Tongue (tissue), 2 donors: ENCODE results near the gene DYDC2. TPM values are rescaled to one million over a fixed set of nuclear protein-coding genes. Genes with fewer than 3 reads are reported as not detected.
"Not testable (repeated sequence)": the region's sequence is repeated elsewhere in the genome, so short reads cannot be mapped to it uniquely, and the experiment has no call there.

Experiments
- DNase-seq: peaks from one replicate; pipeline ENCODE4 v3.0.0-alpha.2; 2015
- total RNA-seq: library from RNA; depleted of rRNA; stranded (reverse); fragments of >200 nt; gene quantifications from one replicate; pipeline ENCODE4 v1.2.3, GENCODE V29; 2014

Gene DYDC2
- total RNA-seq, 1 donor from 2014 or later = not detected

DNA sequence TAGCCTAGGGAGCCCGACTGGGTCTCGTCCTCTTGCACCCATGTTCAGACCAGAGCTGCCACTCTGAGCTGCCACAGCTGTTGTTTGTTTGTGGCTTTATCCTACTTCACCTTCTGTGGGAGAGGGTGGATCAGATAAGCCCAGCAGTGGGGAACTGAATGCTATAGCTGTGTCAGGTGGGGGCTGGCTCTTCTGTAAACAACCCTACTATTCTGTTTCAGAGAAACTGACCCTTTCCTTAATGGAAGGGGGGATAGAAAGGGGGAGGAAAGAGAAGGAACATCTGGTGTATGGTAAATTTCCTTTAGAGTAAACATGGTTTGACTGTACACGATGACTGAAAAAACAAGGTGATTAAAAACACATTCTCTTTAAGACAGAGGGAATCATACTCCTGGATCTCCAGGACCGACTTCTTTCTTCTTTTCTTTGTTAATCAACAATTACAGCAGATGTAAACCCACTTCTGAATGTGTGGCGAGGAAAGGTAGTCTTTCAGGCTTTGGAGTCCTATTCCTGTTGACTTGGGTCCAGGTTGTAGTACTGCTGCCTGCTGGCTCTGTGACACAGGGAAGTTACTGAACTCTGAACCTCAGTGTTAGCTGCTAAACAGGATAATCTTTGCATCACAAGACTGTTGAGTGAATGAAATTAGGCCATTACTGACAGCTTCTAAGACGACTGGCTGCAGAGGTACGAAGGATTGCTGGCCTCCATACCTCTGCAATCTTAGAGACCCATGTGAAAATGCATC is 57.7 kb downstream of the DYDC2 start:
- DNase-seq = peak; percentile 72

DNA sequence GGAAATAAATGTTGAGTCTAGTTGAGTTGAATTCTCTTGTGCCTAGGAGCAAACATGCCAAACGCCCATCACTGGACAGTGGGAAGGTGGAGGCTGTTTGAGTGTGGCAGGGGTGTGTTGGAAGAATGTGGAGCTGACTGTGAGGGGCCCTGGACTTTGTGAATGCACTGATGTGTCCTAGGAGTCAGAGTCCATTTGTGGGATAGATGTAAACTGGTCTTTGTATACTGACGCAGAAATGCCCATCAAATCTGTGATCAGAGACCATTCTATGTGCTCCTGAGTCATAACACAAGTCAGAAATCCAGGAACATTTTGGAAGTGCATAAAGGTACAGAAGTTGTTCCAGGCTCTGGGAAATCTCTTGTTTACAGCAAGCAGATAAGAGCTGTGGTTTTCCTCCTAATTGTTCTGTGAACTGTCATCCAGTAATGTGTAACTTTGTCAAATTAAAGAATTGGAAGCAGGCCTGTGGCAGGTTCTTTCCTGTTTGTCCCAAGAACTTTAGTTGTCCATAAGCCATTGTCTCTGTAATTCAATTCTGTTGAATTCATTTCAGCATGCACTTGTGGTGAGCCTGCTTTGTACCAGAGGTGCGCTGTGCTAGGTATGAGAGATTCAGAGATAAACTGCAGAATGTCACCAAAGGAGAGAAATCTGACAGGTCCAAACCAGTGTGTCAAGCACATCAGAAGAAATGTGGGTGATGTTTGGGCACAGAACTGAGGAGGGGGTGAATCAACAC is 59.3 kb downstream of the DYDC2 start:
- peak; percentile 57 for DNase-seq

DNA sequence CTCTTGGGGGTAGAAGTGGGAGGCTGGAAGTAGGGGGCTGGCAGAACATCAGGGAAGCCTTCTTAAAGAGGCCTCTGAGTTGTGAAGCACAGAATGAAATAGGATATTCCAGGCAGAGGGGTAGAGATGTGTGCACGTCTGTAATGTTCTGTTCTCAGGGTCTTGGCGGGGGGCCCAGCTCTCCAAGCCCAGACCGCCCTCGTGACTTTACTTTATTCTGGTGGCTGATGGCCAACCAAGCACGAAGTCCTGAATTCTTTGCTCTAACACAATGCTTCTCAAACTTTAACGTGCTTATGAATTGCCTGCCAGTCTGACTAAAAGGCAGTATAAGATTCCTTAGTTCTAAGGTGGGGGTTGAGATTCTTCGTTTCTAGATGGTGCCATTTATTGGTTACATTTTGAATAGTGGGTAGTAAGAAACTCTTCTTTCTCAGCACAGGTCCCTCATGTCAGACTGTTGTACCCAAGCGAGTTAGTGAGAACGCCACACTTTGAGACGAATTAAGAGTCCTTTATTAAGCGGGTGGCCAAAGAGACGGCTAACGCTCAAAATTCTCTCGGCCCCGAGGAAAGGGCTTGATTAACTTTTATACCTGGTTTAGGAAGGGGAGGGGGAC is 60.0 kb downstream of the DYDC2 start:
- DNase-seq = peak; percentile 94

DNA sequence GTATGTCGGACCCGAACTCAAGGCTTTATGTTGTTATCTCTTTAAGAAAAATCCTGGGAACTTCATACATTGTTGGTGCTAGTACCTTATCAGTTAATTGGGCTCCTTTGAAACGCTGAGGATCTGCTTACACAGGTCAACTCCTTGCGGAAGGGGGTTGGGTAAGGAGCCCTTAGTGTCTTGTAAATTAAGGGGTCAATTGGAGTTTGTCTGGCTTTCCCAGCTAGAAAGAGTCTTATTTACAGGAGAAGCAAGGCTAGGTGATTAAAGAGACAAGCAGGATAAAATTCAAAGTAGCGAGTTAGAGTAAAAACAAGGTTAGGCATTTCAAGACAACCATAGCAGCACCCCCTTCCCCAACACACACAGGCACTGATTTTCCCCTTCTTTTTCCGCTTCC is 60.7 kb downstream of the DYDC2 start:
- not testable (repeated sequence) for DNase-seq

Other genes with a start within 250 kb of the DYDC2 start
- gene PLAC9, start 224.1 kb upstream of the DYDC2 start, total RNA-seq = 31.2 TPM
- 78.5 TPM for gene ANXA11, start 151.2 kb upstream of the DYDC2 start, total RNA-seq
- gene MAT1A, start 67.1 kb upstream of the DYDC2 start, total RNA-seq = 0.31 TPM
- not detected for gene DYDC1, start within 50 bp of the DYDC2 start, total RNA-seq
- gene PRXL2A, start 51.8 kb downstream of the DYDC2 start, total RNA-seq = 91.7 TPM
- gene TSPAN14, start 97.5 kb downstream of the DYDC2 start, total RNA-seq = 40.5 TPM
- gene SH2D4B, start 181.1 kb downstream of the DYDC2 start, total RNA-seq = not detected